Measurements from ENCODE around the gene CBX7. TPM values are rescaled to one million over a fixed set of nuclear protein-coding genes. Genes with fewer than 3 reads are reported as not detected.

The CBX7 gene
- total RNA-seq, 1 donor from 2014 or later, result 4.7 TPM

DNA sequence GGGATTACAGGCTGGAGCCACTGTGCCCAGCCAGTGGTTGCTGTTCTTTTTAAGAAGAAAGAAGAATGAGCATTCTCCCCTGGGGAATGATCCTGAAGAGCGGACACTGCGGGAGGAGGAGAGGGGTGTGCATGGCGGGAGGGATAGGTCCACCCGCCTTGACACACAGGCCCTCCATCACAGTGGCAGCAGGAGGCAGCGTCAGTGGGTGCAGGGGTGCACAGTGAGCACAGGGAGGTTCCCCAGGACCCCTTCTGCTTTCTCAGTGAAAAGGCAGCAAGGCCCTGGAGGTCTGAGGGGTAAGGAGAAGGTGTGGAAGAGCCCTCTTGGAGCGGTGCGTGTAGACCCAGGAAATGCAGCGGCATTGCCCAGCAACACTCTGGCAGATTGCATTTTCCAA lies 28.9 kb upstream of the CBX7 start:
- Histone ChIP-seq H3K4me3 (ENCODE audit: low read length in 3 of 3) (no peak overlapping the region), H3K9ac (ENCODE audit: low read depth in 1 of 3, low read length in 3 of 3) (no peak overlapping the region), H3K27me3 (ENCODE audit: control insufficient read depth in 3 of 3, insufficient read depth in 3 of 3, low read length in 3 of 3) (peaks cover 0 to 4% (median 4%) of the 10 kb centered on the region in 3 donors), H3K9me3 (ENCODE audit: control insufficient read depth in 3 of 3, low read length in 3 of 3) (peaks cover 0 to 6% (median 2%) of the 10 kb centered on the region in 3 donors), H3K36me3 (ENCODE audit: control insufficient read depth in 3 of 3, insufficient read depth in 3 of 3, low read length in 3 of 3) (no peaks in the 10 kb centered on the region), H3K27ac (ENCODE audit: low read depth, low read length) (no peak overlapping the region), H3K4me1 (ENCODE audit: control insufficient read depth in 3 of 3, insufficient read depth in 3 of 3, low read length in 3 of 3) (peaks cover 34 to 44% (median 41%) of the 10 kb centered on the region in 3 donors)

DNA sequence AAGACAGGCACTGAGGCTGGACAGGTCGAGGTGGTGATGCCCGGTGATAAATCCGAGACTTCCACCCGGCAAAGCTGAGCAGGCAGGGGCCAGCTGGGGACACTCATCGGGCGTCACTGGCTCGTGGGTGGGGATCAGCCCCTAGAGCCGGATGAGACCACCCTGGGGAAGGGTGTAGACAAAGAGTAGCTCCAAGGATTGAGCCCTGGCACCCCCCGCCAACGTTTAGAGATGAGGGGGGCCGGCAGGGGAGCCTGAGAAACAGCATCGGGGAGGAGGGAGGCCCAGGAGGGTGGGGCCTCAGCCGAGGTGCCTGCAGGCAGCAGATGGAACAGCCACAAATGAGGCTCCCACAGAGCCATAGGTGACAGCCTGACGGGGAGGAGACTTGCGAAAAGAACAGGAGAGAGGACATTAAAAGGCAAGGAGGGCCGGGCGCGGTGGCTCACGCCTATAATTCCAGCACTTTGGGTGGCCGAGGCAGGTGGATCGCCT lies 27.4 kb upstream of the CBX7 start:
- Histone ChIP-seq H3K27ac (ENCODE audit: low read depth, low read length) (no peak overlapping the region), H3K9ac (ENCODE audit: low read depth in 1 of 3, low read length in 3 of 3) (no peak overlapping the region), H3K4me1 (ENCODE audit: control insufficient read depth in 3 of 3, insufficient read depth in 3 of 3, low read length in 3 of 3) (peaks cover 43 to 53% (median 50%) of the 10 kb centered on the region in 3 donors), H3K27me3 (ENCODE audit: control insufficient read depth in 3 of 3, insufficient read depth in 3 of 3, low read length in 3 of 3) (peaks cover 0 to 2% (median 2%) of the 10 kb centered on the region in 3 donors), H3K9me3 (ENCODE audit: control insufficient read depth in 3 of 3, low read length in 3 of 3) (peaks cover 0 to 6% (median 2%) of the 10 kb centered on the region in 3 donors), H3K4me3 (ENCODE audit: low read length in 3 of 3) (no peak overlapping the region), H3K36me3 (ENCODE audit: control insufficient read depth in 3 of 3, insufficient read depth in 3 of 3, low read length in 3 of 3) (no peaks in the 10 kb centered on the region)

DNA sequence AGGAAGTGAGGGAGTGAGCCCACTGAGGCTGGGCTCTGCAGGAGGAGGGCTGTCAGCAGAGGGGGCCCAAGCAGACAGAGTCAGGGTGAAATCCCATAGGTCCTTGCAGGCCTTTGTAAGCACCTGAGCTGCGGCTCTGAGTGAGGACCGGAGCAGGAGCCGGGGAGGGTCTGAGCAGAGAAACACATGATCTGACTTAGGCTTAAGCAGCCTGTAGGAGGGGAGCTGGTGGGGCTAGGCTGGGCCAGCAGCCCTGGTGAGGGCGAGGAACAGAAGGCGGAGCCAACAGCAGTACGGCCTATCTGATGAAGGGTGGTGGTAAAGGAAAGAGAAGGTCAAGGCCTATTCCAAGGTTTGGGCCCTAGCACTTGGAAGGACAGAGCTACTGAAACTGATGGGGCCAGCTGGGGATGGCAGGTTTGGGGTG lies 26.9 kb upstream of the CBX7 start:
- Histone ChIP-seq H3K4me3 (ENCODE audit: low read length in 3 of 3) (no peak overlapping the region), H3K36me3 (ENCODE audit: control insufficient read depth in 3 of 3, insufficient read depth in 3 of 3, low read length in 3 of 3) (no peaks in the 10 kb centered on the region), H3K9ac (ENCODE audit: low read depth in 1 of 3, low read length in 3 of 3) (peak overlapping the region in 1 of 3 donors; percentile 40), H3K4me1 (ENCODE audit: control insufficient read depth in 3 of 3, insufficient read depth in 3 of 3, low read length in 3 of 3) (peaks cover 43 to 53% (median 50%) of the 10 kb centered on the region in 3 donors), H3K27me3 (ENCODE audit: control insufficient read depth in 3 of 3, insufficient read depth in 3 of 3, low read length in 3 of 3) (no peaks in the 10 kb centered on the region), H3K27ac (ENCODE audit: low read depth, low read length) (no peak overlapping the region), H3K9me3 (ENCODE audit: control insufficient read depth in 3 of 3, low read length in 3 of 3) (peaks cover 0 to 6% (median 2%) of the 10 kb centered on the region in 3 donors)

DNA sequence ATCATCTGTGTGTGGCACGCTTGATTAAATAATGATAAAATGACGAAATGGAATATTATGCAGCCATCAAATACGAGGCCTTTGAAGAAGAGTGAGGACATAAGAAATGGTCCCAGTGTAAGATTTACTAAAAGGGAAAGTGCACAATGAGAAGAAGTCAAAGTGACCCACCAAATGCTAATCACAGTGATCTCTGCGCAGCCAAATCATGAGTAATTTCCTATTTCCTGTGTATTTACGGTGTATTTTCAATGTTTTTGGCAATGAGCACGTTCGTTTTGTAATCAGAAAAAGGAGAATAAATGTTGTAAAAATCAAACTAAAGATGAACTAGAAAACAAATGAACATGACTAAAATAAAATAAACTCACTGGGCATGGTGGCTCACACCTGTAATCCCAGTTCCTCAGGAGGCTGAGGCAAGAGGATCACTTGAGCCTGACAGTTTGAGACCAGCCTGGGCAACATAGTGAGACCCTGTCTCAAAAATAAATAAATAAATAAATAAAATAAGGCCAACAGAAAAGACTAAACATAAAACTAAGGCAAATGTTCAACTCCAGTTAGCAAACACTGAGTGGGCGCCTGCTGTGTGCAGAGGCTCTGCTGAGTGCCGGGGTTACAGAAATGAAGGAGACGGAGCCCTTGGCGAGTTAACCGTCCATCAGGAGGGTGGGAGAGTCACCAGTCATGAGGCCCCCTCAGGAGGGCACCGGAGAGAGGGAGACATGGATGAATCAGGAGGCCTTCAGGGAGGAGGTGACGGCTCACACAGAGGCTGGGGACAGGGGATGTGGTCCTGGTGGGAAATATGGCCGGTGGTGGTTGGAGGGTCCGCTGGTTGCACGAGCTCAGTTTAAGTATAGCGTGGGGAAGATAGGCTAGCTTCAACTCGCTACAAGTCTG lies 26.0 kb upstream of the CBX7 start:
- Histone ChIP-seq H3K4me3 (ENCODE audit: low read length in 3 of 3) (no peak overlapping the region), H3K27ac (ENCODE audit: low read depth, low read length) (peak overlapping the region; percentile 85), H3K4me1 (ENCODE audit: control insufficient read depth in 3 of 3, insufficient read depth in 3 of 3, low read length in 3 of 3) (peaks cover 48 to 57% (median 54%) of the 10 kb centered on the region in 3 donors), H3K9me3 (ENCODE audit: control insufficient read depth in 3 of 3, low read length in 3 of 3) (peaks cover 0 to 6% (median 2%) of the 10 kb centered on the region in 3 donors), H3K9ac (ENCODE audit: low read depth in 1 of 3, low read length in 3 of 3) (no peak overlapping the region), H3K27me3 (ENCODE audit: control insufficient read depth in 3 of 3, insufficient read depth in 3 of 3, low read length in 3 of 3) (no peaks in the 10 kb centered on the region), H3K36me3 (ENCODE audit: control insufficient read depth in 3 of 3, insufficient read depth in 3 of 3, low read length in 3 of 3) (no peaks in the 10 kb centered on the region)

DNA sequence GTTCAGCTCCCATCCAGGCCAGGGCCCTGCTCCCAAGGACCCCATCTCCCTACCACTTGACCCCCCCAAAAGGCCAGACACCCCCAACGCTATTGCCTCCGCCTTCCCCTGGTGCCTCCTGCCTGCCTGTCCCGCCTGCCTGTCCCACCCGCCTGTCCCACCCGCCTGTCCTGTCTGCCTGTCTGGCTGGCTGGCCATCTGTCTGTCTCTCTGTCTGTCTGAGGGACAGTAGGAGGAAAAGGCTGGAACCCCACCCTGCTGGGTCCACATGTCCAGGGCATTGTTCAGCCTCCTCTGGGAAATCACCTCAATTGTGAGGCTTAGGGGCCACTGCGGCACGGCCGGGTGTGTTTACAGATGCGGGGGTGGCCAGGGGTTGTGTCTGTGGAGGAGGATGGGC lies 25.3 kb upstream of the CBX7 start:
- peaks cover 55 to 64% (median 61%) of the 10 kb centered on the region in 3 donors for H3K4me1 ChIP-seq (ENCODE audit: control insufficient read depth in 3 of 3, insufficient read depth in 3 of 3, low read length in 3 of 3)

DNA sequence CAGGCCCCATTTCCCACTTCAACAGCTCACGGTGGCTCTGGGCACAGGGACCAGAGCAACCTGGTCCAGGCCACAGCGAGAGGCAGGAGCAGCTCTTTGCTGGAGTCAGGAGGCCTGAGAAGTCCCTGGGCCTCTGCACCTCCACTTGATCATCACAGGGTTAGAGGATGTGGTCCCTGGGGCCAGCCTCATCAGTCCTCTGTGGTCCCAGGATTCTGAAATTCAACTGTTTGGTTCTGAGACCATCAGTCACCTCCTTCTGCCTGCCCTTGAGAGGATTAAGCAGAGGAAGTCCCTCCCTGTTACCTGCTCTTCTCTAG lies 24.9 kb upstream of the CBX7 start:
- Histone ChIP-seq H3K36me3 (ENCODE audit: control insufficient read depth in 3 of 3, insufficient read depth in 3 of 3, low read length in 3 of 3) (no peaks in the 10 kb centered on the region), H3K4me1 (ENCODE audit: control insufficient read depth in 3 of 3, insufficient read depth in 3 of 3, low read length in 3 of 3) (peaks cover 56 to 61% (median 61%) of the 10 kb centered on the region in 3 donors)

More for the DNA sequence above, 25.3 kb upstream of the CBX7 start:
- H3K36me3 ChIP-seq (ENCODE audit: control insufficient read depth in 3 of 3, insufficient read depth in 3 of 3, low read length in 3 of 3), result no peaks in the 10 kb centered on the region
- H3K4me3 ChIP-seq (ENCODE audit: low read length in 3 of 3), result no peak overlapping the region
- peaks cover 0 to 6% (median 2%) of the 10 kb centered on the region in 3 donors for H3K9me3 ChIP-seq (ENCODE audit: control insufficient read depth in 3 of 3, low read length in 3 of 3)
- H3K27ac ChIP-seq (ENCODE audit: low read depth, low read length), result peak overlapping the region; percentile 85
- no peaks in the 10 kb centered on the region for H3K27me3 ChIP-seq (ENCODE audit: control insufficient read depth in 3 of 3, insufficient read depth in 3 of 3, low read length in 3 of 3)
- peak overlapping the region in 1 of 3 donors; percentile 47 for H3K9ac ChIP-seq (ENCODE audit: low read depth in 1 of 3, low read length in 3 of 3)

DNA sequence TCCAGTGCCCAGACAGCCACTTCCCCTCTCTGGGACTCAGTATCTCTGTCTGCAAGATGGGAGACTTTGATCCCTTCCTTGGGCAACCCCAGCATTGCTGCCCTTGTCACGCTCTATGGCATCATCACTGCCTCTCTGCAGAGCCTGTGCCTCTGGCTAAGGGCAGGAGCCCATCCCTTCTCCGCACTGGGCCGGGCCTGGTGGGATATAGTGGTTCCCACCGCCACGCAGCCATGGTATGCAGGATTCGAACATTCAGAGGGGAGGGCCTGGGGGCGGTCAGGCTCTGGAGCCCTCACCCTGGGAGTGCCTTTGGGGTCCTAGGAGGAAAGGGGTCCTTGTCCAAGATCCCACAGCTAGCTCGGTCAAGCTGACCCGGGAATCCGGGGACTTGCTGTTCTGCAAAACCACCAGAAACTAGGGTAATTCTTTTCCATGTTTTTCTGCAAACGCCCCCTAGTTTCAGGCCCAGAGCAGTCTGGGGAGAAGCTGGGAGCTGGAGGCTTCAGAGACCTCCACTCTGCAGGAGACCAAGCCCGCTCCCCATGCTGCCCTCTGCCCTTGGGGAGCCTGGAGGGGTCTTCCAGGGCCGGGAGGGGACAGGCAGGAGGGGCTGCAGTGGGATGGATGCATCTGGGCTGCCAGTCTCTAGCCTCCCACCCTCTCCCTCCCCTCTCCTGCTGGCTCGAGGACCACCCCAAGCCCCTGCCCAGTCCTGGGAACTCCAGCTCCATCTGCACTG lies 24.4 kb upstream of the CBX7 start:
- H3K27me3 ChIP-seq (ENCODE audit: control insufficient read depth in 3 of 3, insufficient read depth in 3 of 3, low read length in 3 of 3), result no peaks in the 10 kb centered on the region
- H3K27ac ChIP-seq (ENCODE audit: low read depth, low read length), result peak overlapping the region; percentile 85
- H3K4me3 ChIP-seq (ENCODE audit: low read length in 3 of 3), result no peak overlapping the region
- peaks cover 0 to 5% (median 0%) of the 10 kb centered on the region in 3 donors for H3K9me3 ChIP-seq (ENCODE audit: control insufficient read depth in 3 of 3, low read length in 3 of 3)
- no peaks in the 10 kb centered on the region for H3K36me3 ChIP-seq (ENCODE audit: control insufficient read depth in 3 of 3, insufficient read depth in 3 of 3, low read length in 3 of 3)
- peaks cover 61 to 65% (median 61%) of the 10 kb centered on the region in 3 donors for H3K4me1 ChIP-seq (ENCODE audit: control insufficient read depth in 3 of 3, insufficient read depth in 3 of 3, low read length in 3 of 3)
- peak overlapping the region in 1 of 3 donors; percentile 72 for H3K9ac ChIP-seq (ENCODE audit: low read depth in 1 of 3, low read length in 3 of 3)

More for the DNA sequence above, 24.9 kb upstream of the CBX7 start:
- Histone ChIP-seq H3K27me3 (ENCODE audit: control insufficient read depth in 3 of 3, insufficient read depth in 3 of 3, low read length in 3 of 3) (no peaks in the 10 kb centered on the region), H3K9me3 (ENCODE audit: control insufficient read depth in 3 of 3, low read length in 3 of 3) (peaks cover 0 to 6% (median 2%) of the 10 kb centered on the region in 3 donors), H3K9ac (ENCODE audit: low read depth in 1 of 3, low read length in 3 of 3) (peak overlapping the region in 1 of 3 donors; percentile 47), H3K4me3 (ENCODE audit: low read length in 3 of 3) (no peak overlapping the region), H3K27ac (ENCODE audit: low read depth, low read length) (peak overlapping the region; percentile 85)

DNA sequence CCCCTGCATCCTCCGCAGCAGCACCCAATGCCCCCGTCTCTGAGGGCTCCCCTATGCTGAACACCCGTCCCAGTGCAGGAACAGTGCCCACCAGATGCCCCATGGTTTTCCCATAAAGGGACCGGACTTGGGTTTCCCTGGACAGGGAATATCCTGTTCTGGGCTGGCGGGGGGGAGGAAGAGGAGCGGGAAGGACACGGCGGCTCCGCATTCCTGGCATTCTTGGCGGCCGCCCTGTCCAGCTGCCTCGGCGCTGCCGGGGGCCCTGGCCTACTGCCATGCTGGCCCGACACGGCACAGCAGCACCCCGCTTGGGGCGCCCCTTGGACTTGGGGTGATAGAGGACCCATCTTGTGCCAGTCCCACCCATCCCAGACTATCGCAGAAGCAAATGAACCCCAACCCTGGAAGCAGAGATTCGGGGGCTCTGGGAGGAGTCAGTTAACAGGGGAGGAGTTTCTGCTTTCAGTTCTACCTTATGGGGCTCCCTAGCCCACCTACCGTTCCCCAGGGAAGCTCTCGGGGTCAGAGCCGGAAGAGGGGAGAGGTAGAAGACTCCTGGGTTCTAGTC lies 23.7 kb upstream of the CBX7 start:
- Histone ChIP-seq H3K9ac (ENCODE audit: low read depth in 1 of 3, low read length in 3 of 3) (peak overlapping the region; percentile 0 to 72 (median 65)), H3K27ac (ENCODE audit: low read depth, low read length) (peak overlapping the region; percentile 85), H3K4me1 (ENCODE audit: control insufficient read depth in 3 of 3, insufficient read depth in 3 of 3, low read length in 3 of 3) (peaks cover 66 to 71% (median 67%) of the 10 kb centered on the region in 3 donors), H3K4me3 (ENCODE audit: low read length in 3 of 3) (peak overlapping the region in 2 of 3 donors; percentile 23 to 41), H3K27me3 (ENCODE audit: control insufficient read depth in 3 of 3, insufficient read depth in 3 of 3, low read length in 3 of 3) (no peaks in the 10 kb centered on the region), H3K9me3 (ENCODE audit: control insufficient read depth in 3 of 3, low read length in 3 of 3) (no peaks in the 10 kb centered on the region), H3K36me3 (ENCODE audit: control insufficient read depth in 3 of 3, insufficient read depth in 3 of 3, low read length in 3 of 3) (no peaks in the 10 kb centered on the region)

DNA sequence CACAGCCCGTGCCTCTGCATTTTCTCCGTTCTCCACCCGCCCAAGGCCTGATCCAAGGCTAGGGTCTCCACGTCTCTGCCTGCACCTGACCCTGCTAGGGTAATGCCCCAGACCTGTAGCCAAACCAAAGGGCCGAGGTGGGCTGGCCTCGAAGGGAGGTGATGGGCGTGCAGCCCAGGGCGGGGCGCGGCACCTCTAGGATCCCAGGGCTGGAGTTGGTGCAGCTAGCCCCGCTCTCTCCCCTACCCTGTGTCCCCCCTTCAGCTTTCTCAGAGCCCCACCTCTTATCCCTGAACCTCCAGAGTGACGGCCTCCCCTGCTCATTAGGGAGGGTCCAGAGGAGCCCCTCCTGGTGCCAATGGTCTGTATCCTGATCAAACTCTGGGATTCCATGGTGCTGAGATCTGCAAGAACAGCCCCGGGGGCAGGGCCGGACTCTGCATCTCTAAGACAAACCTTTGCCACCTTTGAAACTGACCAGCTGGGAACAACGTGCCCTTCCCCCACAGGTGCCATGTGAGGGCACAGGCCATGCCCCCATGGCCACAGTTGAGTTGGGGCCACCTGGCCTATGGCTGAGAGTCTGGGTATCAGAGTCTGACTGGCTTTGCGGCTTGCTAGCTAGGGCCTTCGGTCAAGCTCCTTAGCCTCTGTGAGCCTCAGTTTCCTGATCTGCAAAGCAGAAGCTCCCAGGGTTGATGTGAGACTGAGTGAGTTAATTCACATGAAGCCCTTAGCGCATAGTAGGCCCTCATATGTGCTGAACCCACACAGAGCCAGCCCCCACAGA lies 23.1 kb upstream of the CBX7 start:
- H3K9me3 ChIP-seq (ENCODE audit: control insufficient read depth in 3 of 3, low read length in 3 of 3), result no peaks in the 10 kb centered on the region
- H3K36me3 ChIP-seq (ENCODE audit: control insufficient read depth in 3 of 3, insufficient read depth in 3 of 3, low read length in 3 of 3), result no peaks in the 10 kb centered on the region
- peaks cover 70 to 76% (median 71%) of the 10 kb centered on the region in 3 donors for H3K4me1 ChIP-seq (ENCODE audit: control insufficient read depth in 3 of 3, insufficient read depth in 3 of 3, low read length in 3 of 3)
- H3K9ac ChIP-seq (ENCODE audit: low read depth in 1 of 3, low read length in 3 of 3), result peak overlapping the region; percentile 0 to 72 (median 65)
- peak overlapping the region in 2 of 3 donors; percentile 23 to 41 for H3K4me3 ChIP-seq (ENCODE audit: low read length in 3 of 3)
- no peaks in the 10 kb centered on the region for H3K27me3 ChIP-seq (ENCODE audit: control insufficient read depth in 3 of 3, insufficient read depth in 3 of 3, low read length in 3 of 3)
- peak overlapping the region; percentile 85 for H3K27ac ChIP-seq (ENCODE audit: low read depth, low read length)
